Panc1 (cell line): ENCODE results near the gene PNLIPRP1. TPM values are rescaled to one million over a fixed set of nuclear protein-coding genes. Genes with fewer than 3 reads are reported as not detected.

ENCODE experiments used
- ATAC-seq: fragments of 200-7000 bp; cut with Tn5 transposase; 2 replicates; pipeline ENCODE4 v1.9.1; 2020; ENCODE audit warnings: mild to moderate bottlenecking, moderate library complexity
- BruUV-seq: library from RNA; stranded (reverse); fragments of 400-500 nt; replicated peaks from 2 replicates; lab custom pipeline; 2021; lab: Mats Ljungman, UMichigan
- CTCF ChIA-PET: fragments of 300-600 bp; sonication (Branson Sonifier 250); formaldehyde crosslinking; loops from one replicate; lab custom pipeline; 2022; ENCODE audit warnings: antibody characterized with exemption; lab: Charles Lee
- POLR2A ChIA-PET: fragments of 300-600 bp; sonication (Branson Sonifier 250); formaldehyde crosslinking; loops from one replicate; lab custom pipeline; 2022; ENCODE audit warnings: antibody characterized with exemption; lab: Charles Lee
- DNase-seq: peaks from one replicate; pipeline ENCODE4 v3.0.0-alpha.2; 2010; ENCODE audit warnings: low read depth, low spot score
- H3K27ac ChIP-seq: 2 replicates; pipeline ENCODE4 v1.5.1; 2011; ENCODE audit warnings: mild to moderate bottlenecking, low read length, inconsistent platforms
- H3K27me3 ChIP-seq: fragments of 200-500 bp; sonication (Bioruptor generic); 2 replicates; pipeline ENCODE4 v1.6.0; 2014; ENCODE audit warnings: low read length, inconsistent platforms; ENCODE audit not compliant: control insufficient read depth, insufficient read depth
- H3K36me3 ChIP-seq: fragments of 200-500 bp; sonication (Bioruptor generic); 2 replicates; pipeline ENCODE4 v1.5.1; 2014; ENCODE audit warnings: inconsistent platforms, mild to moderate bottlenecking, low read length, moderate library complexity; ENCODE audit not compliant: control insufficient read depth, insufficient read depth
- H3K4me1 ChIP-seq: 2 replicates; pipeline ENCODE4 v1.5.1; 2011; ENCODE audit warnings: inconsistent platforms, mild to moderate bottlenecking, low read length, moderate library complexity; ENCODE audit not compliant: control insufficient read depth, insufficient read depth
- H3K4me3 ChIP-seq, 2 experiments: 2 replicates each; pipeline ENCODE4 v1.5.1; 2011 to 2012; ENCODE audit warnings: low read depth in 2 of 2, low read length in 2 of 2, mild to moderate bottlenecking in 2 of 2, inconsistent platforms in 1 of 2, moderate library complexity in 1 of 2
- H3K9me3 ChIP-seq: fragments of 200-500 bp; sonication (Bioruptor generic); 2 replicates; pipeline ENCODE4 v1.5.1; 2014; ENCODE audit warnings: low read depth, mild to moderate bottlenecking, inconsistent platforms, low read length, moderate library complexity; ENCODE audit not compliant: control insufficient read depth, insufficient read depth
- CTCF ChIP-seq: fragments of 450-650 bp; IDR thresholded peaks from 2 replicates; pipeline ENCODE4 v1.5.1; 2017; ENCODE audit warnings: mild to moderate bottlenecking
- POLR2AphosphoS5 ChIP-seq: IDR thresholded peaks from 2 replicates; pipeline ENCODE4 v1.6.1; 2012; ENCODE audit warnings: mild to moderate bottlenecking, low read depth, low read length, moderate library complexity
- REST ChIP-seq, 2 experiments: IDR thresholded peaks; 2 replicates each; pipeline ENCODE4 v1.6.1; 2011 to 2012; ENCODE audit warnings: low read depth in 2 of 2, control low read depth in 1 of 2, low read length in 1 of 2, mild to moderate bottlenecking in 1 of 2, moderate library complexity in 1 of 2; ENCODE audit not compliant: insufficient read depth in 1 of 2
- SIN3A ChIP-seq: IDR thresholded peaks from 2 replicates; pipeline ENCODE4 v1.6.1; 2012; ENCODE audit warnings: low read depth, mild to moderate bottlenecking, low read length, moderate library complexity, borderline replicate concordance; ENCODE audit not compliant: insufficient read depth
- TCF7L2 ChIP-seq: IDR thresholded peaks from 2 replicates; pipeline ENCODE4 v1.6.1; 2011; ENCODE audit warnings: mild to moderate bottlenecking, low read depth, low read length, inconsistent platforms
- in situ Hi-C: cut with HindIII; loops from 2 replicates; pipeline ENCODE4 v1.10.0; 2016; ENCODE audit warnings: low sequenced_read_pairs, low pct_unique_long_range_greater_than_20kb
- intact Hi-C: fragments of 100-400 bp; cut with micrococcal nuclease; formaldehyde crosslinking; loops from one replicate; pipeline ENCODE4 v1.10.0; 2022; ENCODE audit not compliant: unreplicated experiment
- total RNA-seq: library from RNA; stranded (reverse); gene quantifications from one replicate; pipeline ENCODE4 v1.2.1, GENCODE V29; 2021; ENCODE audit not compliant: unreplicated experiment

The PNLIPRP1 gene
- total RNA-seq, 1 experiment from 2014 or later: 0.95 TPM

GRCh38 chr10:116614796-116615195, 24.0 kb downstream of the PNLIPRP1 start:
- POLR2A ChIA-PET: no interaction called here
- DNase-seq: no peak
- Histone ChIP-seq H3K27me3 (no peaks in the 10 kb centered on the region), H3K27ac (no peak overlapping the region), H3K9me3 (no peaks in the 10 kb centered on the region), H3K4me3 (no peak overlapping the region), H3K4me1 (no peaks in the 10 kb centered on the region), H3K36me3 (no peaks in the 10 kb centered on the region)
- ATAC-seq: no peak
- intact Hi-C loops: no loop called here
- no TSS peak for BruUV-seq
- TF ChIP-seq REST (IDR thresholded peaks at IDR 0.05; ENCODE audit: insufficient read depth in 1 of 2, low read depth in 2 of 2, low read length in 1 of 2) (no peak), TCF7L2 (no peak), CTCF (no peak), POLR2AphosphoS5 (no peak), SIN3A (no peak)
- CTCF ChIA-PET: interaction anchor here (0.7 kb wide), 1 partner anchor 489 kb away, joined by 3 read pairs; no protein-coding TSS in a partner anchor
- in situ Hi-C loops: no loop called here

- no peak for TF ChIP-seq REST (IDR thresholded peaks at IDR 0.05; ENCODE audit: insufficient read depth in 1 of 2, low read depth in 2 of 2, low read length in 1 of 2)
- no peak for TF ChIP-seq POLR2AphosphoS5
- TF ChIP-seq CTCF: no peak
- TF ChIP-seq TCF7L2: no peak
- no peak for TF ChIP-seq SIN3A
- ATAC-seq: no peak
- H3K9me3 ChIP-seq: no peaks in the 10 kb centered on the region
- no peak overlapping the region for H3K4me3 ChIP-seq
- no TSS peak for BruUV-seq
- CTCF ChIA-PET: no interaction called here
- no peak overlapping the region for H3K27ac ChIP-seq
- H3K36me3 ChIP-seq: no peaks in the 10 kb centered on the region
- no peaks in the 10 kb centered on the region for H3K4me1 ChIP-seq
- in situ Hi-C loops: no loop called here
- H3K27me3 ChIP-seq: no peaks in the 10 kb centered on the region
- DNase-seq: no peak
- intact Hi-C loops: no loop called here
- POLR2A ChIA-PET: no interaction called here
These were observed 24.5 kb downstream of the PNLIPRP1 start for GRCh38 chr10:116615199-116615776.
